Aorta (tissue), 5 donors: ENCODE measurements around the gene TIRAP. TPM values are rescaled to one million over a fixed set of nuclear protein-coding genes. Genes with fewer than 3 reads are reported as not detected.

Experiments used
- ATAC-seq: fragments of 200-7000 bp; cut with Tn5 transposase; one replicate; pipeline ENCODE4 v1.9.1; 2022; ENCODE audit warnings: moderate library complexity; ENCODE audit not compliant: low FRiP score
- DNase-seq, 2 donors: peaks; one replicate each; pipeline ENCODE4 v3.0.0-alpha.2; 2020
- H3K27ac ChIP-seq, 2 donors: one replicate each; pipeline ENCODE4 v1.5.1; 2013; ENCODE audit warnings: low read length in 2 of 2, mild to moderate bottlenecking in 2 of 2, moderate library complexity in 2 of 2, control low read depth in 1 of 2, inconsistent platforms in 1 of 2, low read depth in 1 of 2
- H3K27me3 ChIP-seq, 2 donors: one replicate each; pipeline ENCODE4 v1.6.1; 2013; ENCODE audit warnings: control low read depth in 1 of 2, low read length in 1 of 2, mild to moderate bottlenecking in 1 of 2, moderate library complexity in 1 of 2; ENCODE audit not compliant: insufficient read depth in 2 of 2, control insufficient read depth in 1 of 2
- H3K36me3 ChIP-seq, 2 donors: one replicate each; pipeline ENCODE4 v1.6.1; 2013; ENCODE audit warnings: control low read depth in 1 of 2, low read length in 1 of 2, mild to moderate bottlenecking in 1 of 2; ENCODE audit not compliant: insufficient read depth in 2 of 2, control insufficient read depth in 1 of 2
- H3K4me1 ChIP-seq, 2 donors: one replicate each; pipeline ENCODE4 v1.6.1; 2013; ENCODE audit warnings: low read length in 2 of 2, control low read depth in 1 of 2, mild to moderate bottlenecking in 1 of 2, moderate library complexity in 1 of 2; ENCODE audit not compliant: insufficient read depth in 2 of 2, control insufficient read depth in 1 of 2
- H3K4me3 ChIP-seq, 2 donors: one replicate each; pipeline ENCODE4 v1.5.1; 2013; ENCODE audit warnings: low read length in 2 of 2, control low read depth in 1 of 2, mild to moderate bottlenecking in 1 of 2
- H3K9me3 ChIP-seq: one replicate; pipeline ENCODE4 v1.6.1; 2013; ENCODE audit warnings: mild to moderate bottlenecking, low read length; ENCODE audit not compliant: control insufficient read depth
- WGBS, 2 donors: extraction: QIAGEN DNeasy Blood & Tissue Kit; methylation state at CpG; one replicate each; pipeline ENCODE4 v1.1.7; 2013; 5-methylcytosine and 5-hydroxymethylcytosine counted together
- intact Hi-C, 2 donors: fragments of 100-400 bp; cut with DNase I; formaldehyde crosslinking; loops; one replicate each; pipeline versions ENCODE4 v1.14.2 to v1.15.0; 2022
- polyA plus RNA-seq, 2 donors: library from polyadenylated mRNA; stranded (reverse); fragments of 200-250 nt; gene quantifications; one replicate each; pipeline ENCODE4 v1.2.3, GENCODE V29; 2013
- total RNA-seq, 2 donors: library from RNA; stranded (reverse); fragmentation: NEBNext Ultra II Directional; extraction: Animal tissue kit (Norgen Biotek cat#: 25700); gene quantifications; one replicate each; pipeline ENCODE4 v1.2.1, GENCODE V29; 2021
- donor health status: healthy with polysubstance abuse.
- donor health status: Bipolar disorder and iron deficiency.
- donor health status: DM: no; HTN: no; CAD: no.
- donor health status: DM: no; HTN: no; CAD: no.
- donor health status: DM: yes; HTN: yes; CAD: no.

TIRAP gene
- total and polyA plus RNA-seq, 4 donors = 4.9 to 17.3 (median 10.1) TPM

DNA sequence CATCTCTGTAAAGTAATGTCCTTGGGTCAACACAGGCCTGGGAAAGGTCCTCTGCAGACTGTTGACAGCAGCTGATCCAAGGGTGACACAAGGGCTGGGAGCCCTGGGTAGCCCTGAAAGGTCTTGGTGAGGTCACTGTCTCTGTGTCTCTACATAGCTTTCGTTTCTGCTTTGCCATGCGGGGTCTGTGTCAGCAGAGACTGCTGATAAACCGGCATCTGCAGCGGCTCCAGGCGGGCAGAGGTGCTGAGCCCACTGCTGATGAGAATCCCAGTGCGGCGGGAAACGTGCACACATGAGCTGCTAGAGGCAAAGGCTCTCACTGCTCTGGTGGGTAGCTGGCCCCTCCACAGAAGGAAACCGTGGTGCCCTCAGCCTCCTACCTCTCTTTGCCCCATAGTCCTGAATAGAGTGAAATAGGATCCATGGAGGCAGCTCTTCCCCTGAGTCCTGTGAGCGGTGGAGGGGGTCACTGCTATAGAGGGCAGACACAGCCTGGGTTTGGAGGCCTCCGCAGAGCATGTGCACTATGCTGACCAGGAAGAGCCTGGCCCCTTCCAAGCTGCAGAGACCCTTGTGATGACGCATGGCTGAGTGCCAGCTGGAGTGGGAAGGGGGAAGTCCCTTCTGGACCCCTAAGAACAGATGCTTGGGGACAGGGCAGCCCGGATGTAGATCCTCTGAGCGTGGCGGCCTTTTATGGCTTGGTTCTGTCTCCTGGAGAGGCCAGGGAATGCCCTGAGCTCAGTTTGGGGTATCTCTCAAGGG is 54.8 kb downstream of the TIRAP start:
- no peak for ATAC-seq

DNA sequence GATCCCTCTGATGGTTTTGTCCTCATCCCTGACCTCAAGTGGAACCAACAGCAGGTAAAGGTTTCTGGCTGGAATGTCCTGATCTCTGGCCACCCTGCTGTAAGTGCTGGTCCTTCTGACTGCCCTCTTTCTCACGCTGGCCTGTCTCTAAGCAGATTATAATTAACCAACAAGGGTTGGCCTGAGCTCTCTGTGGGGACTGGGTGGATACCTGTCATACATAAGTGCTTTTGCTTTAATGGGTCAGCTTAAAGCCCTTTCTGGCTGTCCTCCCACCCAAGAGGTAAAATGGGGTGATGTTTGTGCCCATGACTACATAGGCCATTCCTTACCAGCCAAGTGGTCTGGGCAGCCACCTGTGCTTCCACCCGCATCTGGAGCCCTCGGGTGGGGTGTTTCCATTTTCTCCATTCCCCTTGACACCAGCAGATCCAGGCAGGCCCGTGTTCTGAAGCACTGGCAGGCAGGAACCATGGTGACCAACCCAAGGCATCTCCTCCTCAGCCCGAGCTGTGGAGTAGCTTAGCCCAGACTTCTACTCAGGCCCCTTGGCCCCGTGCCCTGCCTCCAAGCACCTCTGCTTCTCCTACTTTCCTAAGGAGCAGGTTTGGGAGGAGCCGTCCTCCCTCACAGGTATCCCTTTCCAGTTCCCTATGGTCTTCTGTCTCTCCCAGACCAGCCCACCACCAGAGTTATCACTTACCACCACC is 55.6 kb downstream of the TIRAP start:
- H3K27me3 ChIP-seq = no peaks in the 10 kb centered on the region
- H3K27ac ChIP-seq = no peak overlapping the region
- no peak for ATAC-seq
- H3K4me1 ChIP-seq = no peaks in the 10 kb centered on the region
- peaks cover 0 to 1% of the 10 kb centered on the region in 2 donors for H3K36me3 ChIP-seq
- WGBS, 2 donors = 86 to 87% methylated on average over 7 of the region's 7 CpGs
- peak; percentile 40 for DNase-seq
- intact Hi-C loops = no loop called here
- H3K9me3 ChIP-seq = no peaks in the 10 kb centered on the region
- H3K4me3 ChIP-seq = no peak overlapping the region

More for the DNA sequence above, 54.8 kb downstream of the TIRAP start:
- H3K4me3 ChIP-seq = no peak overlapping the region
- H3K4me1 ChIP-seq = no peaks in the 10 kb centered on the region
- no peak overlapping the region for H3K27ac ChIP-seq
- intact Hi-C loops = no loop called here
- H3K9me3 ChIP-seq = no peaks in the 10 kb centered on the region
- WGBS, 2 donors = 84 to 89% methylated on average over 15 of the region's 15 CpGs
- DNase-seq = peak; percentile 44 to 68
- H3K36me3 ChIP-seq = no peaks in the 10 kb centered on the region
- H3K27me3 ChIP-seq = no peaks in the 10 kb centered on the region

DNA sequence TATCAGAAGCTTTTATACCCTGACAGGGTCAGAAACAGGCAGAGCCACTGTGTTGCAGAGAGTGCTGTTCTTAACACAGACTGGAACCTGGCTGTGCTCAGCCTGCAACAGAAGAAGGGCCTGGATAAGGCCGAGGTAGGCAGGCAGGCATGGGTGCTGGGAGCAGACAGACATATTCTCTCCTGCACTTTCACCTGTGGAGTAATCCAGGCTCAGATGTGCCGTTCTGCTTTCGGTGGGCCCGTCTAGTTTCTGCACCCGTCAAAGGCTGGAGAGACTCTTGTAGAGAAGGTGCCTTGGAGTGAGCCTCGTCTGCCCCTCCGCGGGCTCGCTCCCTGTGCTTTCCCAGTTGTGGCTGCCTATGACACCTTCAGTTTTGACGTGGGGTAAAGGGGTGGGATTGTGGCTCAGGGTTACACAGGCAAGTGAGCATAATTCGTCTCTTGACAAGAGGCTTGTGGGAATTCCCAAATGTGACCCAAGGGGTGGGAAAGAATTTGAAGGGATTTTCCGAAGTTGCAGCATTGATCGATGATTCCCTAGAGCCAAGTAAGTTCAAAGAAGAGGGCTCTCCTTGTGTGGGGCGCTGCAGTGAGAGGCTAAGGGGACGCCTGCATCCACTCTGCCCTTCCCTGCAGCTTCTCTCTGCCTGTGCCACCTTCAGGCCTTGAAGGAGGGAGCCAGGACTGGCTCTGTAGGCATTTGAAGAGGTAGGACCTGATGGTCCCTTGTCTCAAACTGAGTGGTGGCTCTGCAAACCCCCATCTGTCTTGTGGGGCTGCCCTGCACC is 56.4 kb downstream of the TIRAP start:
- 79 to 83% methylated on average over 15 of the region's 15 CpGs for WGBS, 2 donors
- H3K27ac ChIP-seq = no peak overlapping the region
- H3K4me1 ChIP-seq = no peaks in the 10 kb centered on the region
- DNase-seq (peak; percentile 17 to 39), ATAC-seq (no peak)
- intact Hi-C loops = no loop called here
- H3K27me3 ChIP-seq = no peaks in the 10 kb centered on the region
- no peaks in the 10 kb centered on the region for H3K9me3 ChIP-seq
- peaks cover 0 to 2% of the 10 kb centered on the region in 2 donors for H3K36me3 ChIP-seq
- no peak overlapping the region for H3K4me3 ChIP-seq

DNA sequence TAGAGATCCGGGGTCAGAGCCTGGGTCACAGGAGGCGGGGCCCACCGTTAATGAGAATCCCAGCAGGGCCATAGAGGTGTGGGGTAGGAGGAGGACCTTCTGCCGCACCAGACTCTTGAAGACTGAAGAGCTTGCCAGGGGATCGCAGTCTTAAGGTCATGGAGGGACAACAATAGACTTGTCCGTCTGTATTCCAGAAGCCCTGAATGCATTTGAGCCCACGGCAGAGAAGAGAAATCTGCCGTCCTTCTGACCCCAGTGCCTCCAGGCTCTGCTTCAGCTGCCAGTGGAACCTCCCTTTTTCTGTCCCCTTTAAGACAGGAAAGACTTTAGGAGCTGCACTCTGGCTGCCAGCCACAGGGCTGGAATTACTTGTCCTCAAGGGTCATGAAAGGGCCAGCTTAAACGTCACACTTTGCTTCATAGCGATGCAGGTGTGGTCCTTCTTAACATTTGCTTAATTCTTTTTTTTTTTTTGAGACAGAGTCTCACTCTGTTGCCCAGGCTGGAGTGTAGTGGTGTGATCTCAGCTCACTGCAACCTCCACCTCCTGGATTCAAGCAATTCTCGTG is 57.1 kb downstream of the TIRAP start:
- Histone ChIP-seq H3K4me3 (no peak overlapping the region), H3K27ac (no peak overlapping the region), H3K36me3 (peaks cover 0 to 2% of the 10 kb centered on the region in 2 donors), H3K4me1 (no peaks in the 10 kb centered on the region), H3K27me3 (no peaks in the 10 kb centered on the region), H3K9me3 (no peaks in the 10 kb centered on the region)
- intact Hi-C loops = no loop called here
- peak; percentile 24 for ATAC-seq
- WGBS, 2 donors = 75 to 76% methylated on average over 11 of the region's 11 CpGs
- DNase-seq = peak; percentile 49 to 71

DNA sequence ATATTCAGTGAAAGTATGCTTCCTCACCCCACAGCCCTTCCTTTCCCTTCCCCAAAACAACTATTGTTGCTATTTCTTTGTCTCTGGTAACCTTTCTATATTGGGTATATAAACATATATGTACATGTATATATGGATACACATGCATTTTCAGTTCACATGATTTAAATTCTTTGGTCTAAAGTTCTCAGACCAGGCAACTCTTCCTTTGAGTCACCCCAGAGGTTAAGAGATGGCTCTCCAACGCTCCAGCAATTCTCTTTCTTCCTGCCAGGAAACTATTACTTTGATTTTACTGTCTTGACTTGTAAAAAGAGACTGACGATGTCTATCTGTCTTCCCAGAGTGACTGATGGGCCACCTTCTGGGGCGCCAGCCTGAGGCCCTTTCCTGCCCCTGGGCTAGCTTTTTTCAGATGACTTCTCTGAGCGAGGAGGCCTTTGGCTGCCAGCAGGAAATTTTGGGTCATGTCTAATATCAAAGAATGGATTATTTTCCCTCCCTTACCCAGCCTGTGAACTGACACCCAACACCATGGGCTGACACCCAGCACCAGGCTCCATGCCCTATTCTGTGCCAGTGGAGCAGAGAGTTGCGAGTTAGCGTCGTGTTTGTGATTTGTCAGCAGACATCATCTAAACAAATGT is 58.2 kb downstream of the TIRAP start:
- no peaks in the 10 kb centered on the region for H3K4me1 ChIP-seq
- DNase-seq = peak in 1 of 2 donors; percentile 6
- intact Hi-C loops = no loop called here
- no peak overlapping the region for H3K27ac ChIP-seq
- no peak for ATAC-seq
- no peaks in the 10 kb centered on the region for H3K27me3 ChIP-seq
- WGBS, 2 donors = 77 to 80% methylated on average over 7 of the region's 7 CpGs
- H3K9me3 ChIP-seq = no peaks in the 10 kb centered on the region
- H3K36me3 ChIP-seq = peaks cover 0 to 2% of the 10 kb centered on the region in 2 donors
- H3K4me3 ChIP-seq = no peak overlapping the region

DNA sequence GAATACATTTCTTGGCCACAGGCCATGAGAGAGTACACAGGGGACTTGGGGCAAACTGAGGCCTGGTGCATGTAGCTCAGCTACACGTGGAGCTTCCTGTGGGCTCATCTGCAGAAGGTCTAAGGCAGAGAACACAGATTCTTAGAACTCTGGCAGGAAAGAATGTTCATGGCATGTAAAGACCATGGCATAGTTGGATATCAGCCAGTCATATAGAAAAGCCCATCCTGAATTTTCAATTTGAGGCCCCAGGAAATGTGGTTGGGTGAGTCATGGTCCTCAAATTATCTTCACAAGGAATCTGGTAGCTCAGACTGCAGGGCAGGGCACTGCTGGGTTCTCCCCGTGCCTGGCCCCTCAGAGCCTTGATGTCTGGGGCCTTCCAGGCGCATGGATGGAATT is 58.9 kb downstream of the TIRAP start:
- H3K4me1 ChIP-seq = no peaks in the 10 kb centered on the region
- peaks cover 0 to 2% of the 10 kb centered on the region in 2 donors for H3K36me3 ChIP-seq
- intact Hi-C loops = no loop called here
- WGBS, 2 donors = 68 to 81% methylated on average over 3 of the region's 3 CpGs
- DNase-seq (no peak), ATAC-seq (no peak)
- no peaks in the 10 kb centered on the region for H3K9me3 ChIP-seq
- no peak overlapping the region for H3K27ac ChIP-seq
- no peaks in the 10 kb centered on the region for H3K27me3 ChIP-seq
- no peak overlapping the region for H3K4me3 ChIP-seq

DNA sequence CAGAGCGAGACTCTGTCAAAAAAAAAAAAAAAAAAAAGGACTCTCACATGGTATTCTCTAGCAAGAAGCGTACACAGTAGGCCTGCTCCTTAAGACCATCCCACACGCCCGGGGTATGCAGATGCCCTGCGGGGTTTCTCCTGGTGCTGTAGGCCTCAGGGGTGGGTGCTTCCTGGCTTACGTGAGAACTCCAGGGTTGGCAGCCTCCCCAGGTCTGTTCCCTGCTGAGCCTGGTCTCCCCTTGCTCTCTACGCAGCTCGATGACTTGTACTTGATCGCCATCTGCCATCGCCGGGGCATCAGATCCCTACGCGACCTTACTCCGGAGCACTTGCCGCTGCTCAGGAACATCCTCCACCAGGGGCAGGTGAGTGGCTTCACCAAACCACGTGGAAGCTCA is 60.2 kb downstream of the TIRAP start:
- Histone ChIP-seq H3K27me3 (no peaks in the 10 kb centered on the region), H3K4me3 (no peak overlapping the region), H3K9me3 (no peaks in the 10 kb centered on the region), H3K27ac (no peak overlapping the region), H3K36me3 (peaks cover 0 to 2% of the 10 kb centered on the region in 2 donors), H3K4me1 (no peaks in the 10 kb centered on the region)
- intact Hi-C loops = no loop called here
- DNase-seq (peak in 1 of 2 donors; percentile 34), ATAC-seq (no peak)
- 93 to 94% methylated on average over 15 to 16 of the region's 16 CpGs for WGBS, 2 donors
